ENCODE data around the gene MYO7A. TPM values are rescaled to one million over a fixed set of nuclear protein-coding genes. Genes with fewer than 3 reads are reported as not detected.

The MYO7A gene
- total and polyA plus RNA-seq, 9 donors = 3.1 to 18.7 (median 6.5) TPM

DNA sequence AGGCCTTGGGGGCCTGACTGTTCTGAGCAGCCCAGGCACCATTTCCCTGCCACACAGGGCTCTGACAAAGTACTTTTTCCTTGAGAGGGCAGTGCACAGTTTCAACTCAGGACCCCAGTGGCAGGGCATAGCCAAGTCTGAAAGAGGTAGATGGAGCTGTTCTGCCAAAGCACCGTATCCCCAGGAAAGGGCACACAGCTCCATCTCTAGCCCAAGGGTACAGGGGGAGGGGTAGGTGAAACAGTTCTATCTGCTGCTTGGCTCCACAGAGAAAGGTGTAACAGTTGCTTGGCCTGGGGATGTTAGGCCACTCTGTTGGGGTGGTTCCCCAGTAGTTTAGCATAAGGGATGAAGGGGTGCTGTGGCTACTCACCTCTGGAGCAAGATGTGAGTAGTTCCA is 125.6 kb downstream of the MYO7A start:
- TF ChIP-seq, protein P1, sequence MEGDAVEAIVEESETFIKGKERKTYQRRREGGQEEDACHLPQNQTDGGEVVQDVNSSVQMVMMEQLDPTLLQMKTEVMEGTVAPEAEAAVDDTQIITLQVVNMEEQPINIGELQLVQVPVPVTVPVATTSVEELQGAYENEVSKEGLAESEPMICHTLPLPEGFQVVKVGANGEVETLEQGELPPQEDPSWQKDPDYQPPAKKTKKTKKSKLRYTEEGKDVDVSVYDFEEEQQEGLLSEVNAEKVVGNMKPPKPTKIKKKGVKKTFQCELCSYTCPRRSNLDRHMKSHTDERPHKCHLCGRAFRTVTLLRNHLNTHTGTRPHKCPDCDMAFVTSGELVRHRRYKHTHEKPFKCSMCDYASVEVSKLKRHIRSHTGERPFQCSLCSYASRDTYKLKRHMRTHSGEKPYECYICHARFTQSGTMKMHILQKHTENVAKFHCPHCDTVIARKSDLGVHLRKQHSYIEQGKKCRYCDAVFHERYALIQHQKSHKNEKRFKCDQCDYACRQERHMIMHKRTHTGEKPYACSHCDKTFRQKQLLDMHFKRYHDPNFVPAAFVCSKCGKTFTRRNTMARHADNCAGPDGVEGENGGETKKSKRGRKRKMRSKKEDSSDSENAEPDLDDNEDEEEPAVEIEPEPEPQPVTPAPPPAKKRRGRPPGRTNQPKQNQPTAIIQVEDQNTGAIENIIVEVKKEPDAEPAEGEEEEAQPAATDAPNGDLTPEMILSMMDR (IDR thresholded peaks at IDR 0.05) = no peak
- no peak for TF ChIP-seq POLR2A (IDR thresholded peaks at IDR 0.05)
- no peak for TF ChIP-seq EP300 (IDR thresholded peaks at IDR 0.05)
- H3K27me3 ChIP-seq = no peaks in the 10 kb centered on the region
- WGBS, 3 donors = 89 to 100% (median 91%) methylated on average over 1 of the region's 1 CpG
- no peak overlapping the region for H3K27ac ChIP-seq
- intact Hi-C loops (cut with DNase I) = no loop called here
- H3K4me3 ChIP-seq = no peak overlapping the region
- H3K4me1 ChIP-seq (ENCODE audit: insufficient read depth) = no peaks in the 10 kb centered on the region
- H3K36me3 ChIP-seq = no peaks in the 10 kb centered on the region
- no peaks in the 10 kb centered on the region for H3K9me3 ChIP-seq
- no peak for DNase-seq

DNA sequence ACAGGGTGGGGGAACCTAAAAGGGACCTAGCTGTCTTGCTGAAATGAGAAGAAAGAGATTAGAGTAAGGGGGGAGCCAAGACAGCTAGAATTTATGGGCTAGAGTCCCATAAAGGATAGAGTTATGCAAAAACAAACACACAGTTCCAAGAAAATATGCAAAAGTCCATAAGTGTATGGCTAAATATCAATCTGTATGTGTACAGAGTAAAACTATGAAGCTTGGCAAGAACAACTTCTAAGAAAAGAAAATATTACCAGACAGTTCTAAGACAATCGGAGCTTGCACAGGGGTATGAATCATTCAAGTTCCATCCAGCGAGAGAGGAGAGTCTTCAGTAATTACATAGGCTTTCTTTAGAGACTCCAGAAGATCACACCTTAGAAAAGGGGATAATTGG is 131.6 kb downstream of the MYO7A start:
- no peak for TF ChIP-seq POLR2A (IDR thresholded peaks at IDR 0.05)
- TF ChIP-seq, protein P1 (IDR thresholded peaks at IDR 0.05) = no peak
- no peak for TF ChIP-seq EP300 (IDR thresholded peaks at IDR 0.05)
- no peak overlapping the region for H3K27ac ChIP-seq
- no peaks in the 10 kb centered on the region for H3K9me3 ChIP-seq
- H3K36me3 ChIP-seq = no peaks in the 10 kb centered on the region
- no peaks in the 10 kb centered on the region for H3K4me1 ChIP-seq (ENCODE audit: insufficient read depth)
- DNase-seq = no peak
- intact Hi-C loops (cut with DNase I) = no loop called here
- no peaks in the 10 kb centered on the region for H3K27me3 ChIP-seq
- no peak overlapping the region for H3K4me3 ChIP-seq
- WGBS, 3 donors = 5 to 16% (median 14%) methylated on average over 2 of the region's 2 CpGs

DNA sequence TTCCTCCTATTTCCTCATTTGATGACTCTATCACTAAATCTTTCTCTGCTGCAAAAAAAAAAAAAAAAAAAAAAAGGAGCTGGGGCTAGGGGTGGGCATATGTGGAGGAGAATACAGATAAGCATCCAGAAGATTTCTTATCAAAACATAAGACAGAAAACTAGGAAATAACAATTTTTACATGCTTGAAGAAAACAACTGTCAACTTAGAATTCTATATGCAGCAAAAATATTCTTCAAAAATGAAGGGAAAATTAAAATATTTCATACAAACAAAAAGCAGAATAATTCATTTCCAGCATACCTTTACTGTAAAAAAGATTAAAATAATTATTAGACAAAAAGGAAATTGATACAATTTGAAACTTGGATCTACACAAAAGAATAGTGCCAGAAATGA is 134.8 kb downstream of the MYO7A start:
- Histone ChIP-seq H3K27ac (no peak overlapping the region), H3K4me3 (no peak overlapping the region), H3K4me1 (ENCODE audit: insufficient read depth) (no peaks in the 10 kb centered on the region), H3K27me3 (no peaks in the 10 kb centered on the region), H3K9me3 (no peaks in the 10 kb centered on the region), H3K36me3 (no peaks in the 10 kb centered on the region)
- TF ChIP-seq POLR2A (IDR thresholded peaks at IDR 0.05) (no peak), EP300 (IDR thresholded peaks at IDR 0.05) (no peak)
- TF ChIP-seq, protein P1 (IDR thresholded peaks at IDR 0.05) = no peak
- intact Hi-C loops (cut with DNase I) = no loop called here
- no peak for DNase-seq

Other genes with a start within 250 kb of the MYO7A start
- gene B3GNT6, start 93.8 kb upstream of the MYO7A start, total RNA-seq = under 1 TPM in 1 of 7 donors, not detected in 6; 0.83 TPM
- not detected for gene B3GNT6, start 93.8 kb upstream of the MYO7A start, polyA plus RNA-seq
- gene CAPN5, start 61.3 kb upstream of the MYO7A start, total RNA-seq = 10 to 100 TPM in 5 of 7 donors, 1 to 10 TPM in 2; 3.0 to 82.2 (median 23.7) TPM
- 10 to 100 TPM in 1 of 2 donors, 1 to 10 TPM in 1; 7.0 to 13.2 TPM for gene CAPN5, start 61.3 kb upstream of the MYO7A start, polyA plus RNA-seq
- 1 to 10 TPM in 4 of 7 donors, under 1 TPM in 1, not detected in 2; 0.55 to 1.8 (median 1.6) TPM for gene OMP, start 25.4 kb upstream of the MYO7A start, total RNA-seq
- gene OMP, start 25.4 kb upstream of the MYO7A start, polyA plus RNA-seq = not detected
- gene GDPD4, start 173.4 kb downstream of the MYO7A start, total RNA-seq = not detected
- gene GDPD4, start 173.4 kb downstream of the MYO7A start, polyA plus RNA-seq = under 1 TPM in 1 of 2 donors, not detected in 1; 0.32 TPM

Measured in ovary (tissue), 9 donors.